CD4-positive, alpha-beta T cell treated with Interleukin-4 for 4 hours (primary cell): ENCODE data around the gene SMS.

Source experiments
- DNase-seq: peaks from one replicate; pipeline ENCODE4 v3.0.0-alpha.2; 2020

Gene SMS

DNA sequence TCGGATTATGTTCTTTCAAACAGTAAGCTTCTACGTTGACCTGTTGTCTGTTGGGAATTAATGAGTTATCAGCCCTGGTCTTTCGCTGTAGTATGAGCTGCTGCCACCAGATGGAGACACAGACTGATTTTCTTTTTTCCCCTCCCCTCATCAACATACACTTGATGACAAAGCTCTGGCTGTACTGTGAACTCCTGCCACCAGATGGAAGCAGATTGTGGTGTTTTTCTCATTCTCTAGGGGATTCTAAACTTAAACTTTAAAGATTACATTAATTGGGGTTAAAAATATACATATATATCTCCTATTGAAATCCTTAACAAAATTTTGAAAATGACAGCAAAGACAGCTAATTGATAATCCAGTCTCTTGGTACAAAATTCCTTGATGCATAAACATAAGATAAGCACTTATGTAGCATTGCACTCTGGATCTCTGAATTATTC lies 44.8 kb downstream of the SMS start:
- DNase-seq, result peak; percentile 66

DNA sequence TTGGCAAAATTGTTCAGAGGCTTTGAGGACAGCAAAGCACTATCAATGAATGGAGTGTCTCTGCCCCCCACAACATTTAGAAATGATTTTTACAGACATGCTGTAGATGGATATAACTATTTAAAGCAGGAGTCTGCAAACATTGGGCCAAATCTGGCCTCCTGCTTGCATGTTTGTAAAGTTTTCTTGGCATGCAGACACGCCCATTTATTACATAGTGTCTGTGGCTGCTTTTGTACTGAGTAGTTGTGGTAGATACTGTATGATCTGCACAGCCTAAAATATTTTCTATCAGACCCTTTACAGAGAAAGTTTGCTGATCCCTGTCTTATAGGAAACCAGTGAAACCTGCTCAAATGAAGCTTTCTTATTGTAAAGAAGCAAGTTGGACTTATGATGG lies 46.1 kb downstream of the SMS start:
- DNase-seq, result no peak

DNA sequence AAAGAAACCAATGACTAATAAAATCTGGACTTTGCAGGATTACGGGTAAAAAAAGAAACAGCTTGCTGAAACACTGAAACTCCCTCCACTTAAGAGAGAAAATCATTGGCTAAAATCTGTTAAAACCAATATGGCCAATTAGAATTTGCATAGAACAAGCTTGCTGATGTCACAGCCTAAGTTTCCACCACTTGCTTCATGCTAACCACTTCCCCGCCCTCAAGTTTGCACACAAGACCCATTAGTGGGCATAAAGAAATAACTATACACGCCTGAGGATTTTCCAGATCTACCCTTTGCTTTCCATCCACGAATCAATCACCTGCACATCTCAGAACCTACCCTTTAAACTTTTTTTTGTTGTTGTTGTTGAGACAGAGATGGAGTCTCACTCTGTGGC lies 48.9 kb downstream of the SMS start:
- DNase-seq, result no peak

DNA sequence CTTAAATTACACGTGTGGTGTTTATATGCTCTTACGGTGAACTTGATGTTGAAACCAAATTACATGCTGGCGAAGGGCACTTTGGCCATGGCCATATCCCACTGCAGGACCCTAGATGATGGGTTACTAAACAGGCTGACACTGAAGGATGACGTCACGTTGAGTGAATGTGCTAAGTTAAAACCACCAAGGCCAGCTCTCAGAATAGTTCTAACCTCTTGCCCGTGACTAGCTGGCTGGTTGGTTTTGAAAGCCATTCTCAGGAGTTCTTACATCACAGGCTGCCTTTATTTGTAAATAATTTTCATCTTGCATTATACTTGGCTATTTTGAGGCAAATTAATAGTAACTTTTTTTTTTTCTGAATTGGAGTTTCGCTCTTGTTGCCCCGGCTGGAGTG lies 50.3 kb downstream of the SMS start:
- no peak for DNase-seq

DNA sequence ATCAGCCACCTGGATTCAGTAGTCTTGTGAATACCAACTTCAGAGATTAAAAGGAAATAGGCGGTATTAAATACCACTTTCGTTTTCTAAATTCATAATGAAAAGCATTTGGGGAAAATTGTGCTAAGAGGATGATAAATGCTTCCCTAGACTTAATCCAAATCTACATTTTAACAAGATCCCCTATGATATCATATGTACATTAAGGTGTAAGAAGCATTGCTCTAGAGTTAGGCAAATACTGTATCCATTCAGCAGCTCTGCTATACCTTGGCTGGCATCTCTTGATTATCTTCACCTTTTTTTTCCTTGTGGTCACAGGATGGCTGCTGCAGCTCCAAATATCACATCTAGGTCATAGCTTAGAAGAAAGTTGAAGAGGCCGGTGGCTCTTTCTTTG lies 51.0 kb downstream of the SMS start:
- DNase-seq, result no peak

DNA sequence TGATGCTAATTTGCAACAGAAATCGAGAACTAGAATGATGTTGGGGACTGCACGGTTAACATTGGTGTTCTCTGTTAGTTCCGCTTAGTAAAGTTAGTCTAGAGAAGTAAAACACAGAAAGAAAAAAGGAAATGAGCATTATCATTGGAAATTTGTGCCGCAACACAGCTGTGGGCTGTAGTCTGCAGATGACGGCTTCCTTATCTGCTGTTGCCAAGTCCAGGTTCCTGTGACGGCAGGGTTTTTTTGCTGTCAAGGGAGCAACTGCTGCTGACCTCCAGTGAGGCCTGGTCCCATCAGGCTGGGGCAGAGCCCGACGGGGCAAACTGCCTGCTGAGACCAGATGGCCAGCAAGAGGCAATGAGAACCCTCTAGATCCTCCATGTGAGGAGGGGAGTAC lies 52.8 kb downstream of the SMS start:
- no peak for DNase-seq

DNA sequence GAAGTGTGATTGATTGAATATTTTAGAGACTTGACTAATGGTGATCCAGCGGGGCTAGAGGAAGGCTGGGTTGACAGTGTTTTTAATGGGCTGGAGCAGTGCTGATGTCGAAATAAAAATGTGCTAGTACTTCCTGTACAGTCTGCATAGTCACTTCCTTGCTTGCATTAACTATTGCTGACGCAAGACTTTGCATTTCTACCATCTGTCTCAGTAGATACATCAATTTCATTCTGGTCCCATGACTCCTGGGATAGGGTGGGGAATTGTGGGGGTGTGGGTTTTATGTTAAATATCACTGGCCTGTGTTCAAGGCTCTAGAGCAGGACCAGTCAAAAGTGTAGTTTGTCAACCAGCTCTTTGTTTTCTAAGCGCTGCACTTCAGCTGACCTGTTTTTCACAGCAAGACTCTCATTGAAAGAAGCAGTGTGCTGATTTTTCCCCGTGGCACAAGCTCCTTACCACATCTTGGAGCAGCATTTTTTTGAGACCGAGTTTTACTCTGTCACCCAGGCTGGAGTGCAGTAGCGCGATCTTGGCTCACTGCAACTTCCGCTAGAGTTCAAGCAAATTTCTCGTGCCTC lies 56.5 kb downstream of the SMS start:
- no peak for DNase-seq

DNA sequence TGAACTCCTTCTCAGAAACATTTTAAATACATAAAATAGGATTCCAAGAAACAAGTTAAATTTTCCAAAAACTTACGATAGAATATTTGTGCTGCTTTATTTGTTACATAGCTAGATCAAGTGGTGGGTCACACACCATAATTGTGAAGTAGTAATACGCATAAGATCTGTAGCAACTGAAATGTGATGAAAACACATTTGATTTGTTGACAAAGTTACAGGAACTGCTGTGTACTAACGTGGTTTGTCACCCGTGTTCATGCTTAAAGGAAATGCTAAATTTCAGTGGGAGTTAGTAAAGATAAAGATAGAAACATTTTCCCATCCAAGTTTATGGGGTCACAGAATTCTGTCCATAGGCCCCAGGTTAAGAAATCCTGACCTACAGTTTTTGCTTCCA lies 57.5 kb downstream of the SMS start:
- DNase-seq, result no peak

DNA sequence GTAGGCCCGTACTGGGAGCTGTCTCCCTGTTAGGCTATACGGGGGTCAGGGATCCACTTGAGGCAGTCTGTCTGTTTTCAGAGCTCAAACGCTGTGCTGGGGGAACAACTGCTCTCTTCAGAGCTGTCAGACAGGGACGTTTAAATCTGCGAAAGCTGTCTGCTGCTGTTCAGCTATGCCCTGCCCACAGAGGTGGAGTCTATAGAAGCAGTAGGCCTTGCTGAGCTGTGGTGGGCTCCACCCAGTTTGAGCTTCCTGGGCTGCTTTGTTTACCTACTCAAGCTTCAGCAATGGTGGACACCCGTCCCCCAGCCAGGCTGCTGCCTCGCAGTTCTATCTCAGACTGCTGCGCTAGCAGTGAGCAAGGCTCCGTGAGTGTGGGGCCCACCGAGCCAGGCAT lies 64.4 kb downstream of the SMS start:
- no peak for DNase-seq

DNA sequence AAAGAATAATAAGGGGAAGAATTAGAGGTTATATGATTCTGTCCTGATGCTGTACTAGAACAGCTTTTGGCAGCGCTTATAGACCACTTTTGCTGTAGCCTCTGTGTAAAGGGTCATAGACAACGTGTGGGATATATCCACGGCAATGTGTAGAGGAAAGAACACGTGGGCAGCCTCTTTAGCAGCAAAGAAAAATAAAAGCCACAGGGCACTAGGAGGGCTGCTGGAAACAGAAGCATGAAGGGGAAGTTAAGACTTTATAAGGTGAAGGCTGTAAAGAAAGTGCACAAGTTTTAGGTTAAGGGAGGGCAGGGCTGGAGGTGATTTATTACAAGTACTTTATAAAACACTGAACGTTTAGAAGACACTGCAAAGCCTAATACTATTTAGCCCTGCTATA lies 71.5 kb downstream of the SMS start:
- DNase-seq, result no peak

DNA sequence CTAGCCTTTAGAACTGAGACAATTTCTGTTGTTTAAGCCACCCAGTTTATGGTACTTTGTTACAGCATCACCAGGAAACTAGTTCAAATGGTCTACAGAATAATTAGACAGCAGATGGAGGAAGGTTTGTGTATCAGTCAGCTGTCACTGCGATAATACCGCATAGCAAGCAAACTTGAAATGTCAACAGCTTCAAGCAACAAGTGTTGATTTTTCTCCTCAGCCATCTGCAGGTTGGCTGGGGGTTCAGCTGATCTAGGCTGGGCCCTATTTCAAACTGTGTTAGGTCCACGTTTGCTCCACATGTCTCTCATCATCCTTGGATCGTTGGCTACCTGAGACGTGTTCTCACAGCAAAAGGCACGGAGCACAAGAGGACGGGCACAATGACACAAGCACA lies 72.4 kb downstream of the SMS start:
- DNase-seq, result no peak

DNA sequence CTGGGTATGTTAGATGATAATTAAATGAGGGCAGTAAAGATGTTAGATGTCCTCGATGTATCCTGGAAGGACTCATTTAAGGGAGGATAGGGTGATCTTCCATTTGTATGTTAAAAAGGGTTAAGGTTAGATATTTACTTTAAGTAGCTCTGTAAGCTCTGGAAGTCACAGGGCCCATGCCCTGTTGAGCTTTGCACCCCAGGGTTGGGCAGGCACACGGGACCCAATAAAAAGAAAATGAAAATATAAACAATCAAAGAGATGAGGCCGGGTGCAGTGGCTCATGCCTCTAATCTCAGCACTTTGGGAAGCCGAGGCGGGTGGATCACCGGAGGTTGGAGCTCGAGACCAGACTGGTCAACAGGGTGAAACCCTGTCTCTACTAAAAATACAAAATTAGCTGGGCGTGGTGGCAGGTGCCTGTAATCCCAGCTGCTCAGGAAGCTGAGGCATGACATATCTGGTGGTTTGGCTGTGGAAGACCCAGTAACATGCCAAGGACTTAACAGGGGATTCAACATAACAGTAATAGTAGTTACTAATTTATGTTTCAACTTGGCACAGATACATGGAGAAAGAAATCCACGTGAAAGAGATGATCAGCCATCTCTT lies 74.7 kb downstream of the SMS start:
- no peak for DNase-seq

DNA sequence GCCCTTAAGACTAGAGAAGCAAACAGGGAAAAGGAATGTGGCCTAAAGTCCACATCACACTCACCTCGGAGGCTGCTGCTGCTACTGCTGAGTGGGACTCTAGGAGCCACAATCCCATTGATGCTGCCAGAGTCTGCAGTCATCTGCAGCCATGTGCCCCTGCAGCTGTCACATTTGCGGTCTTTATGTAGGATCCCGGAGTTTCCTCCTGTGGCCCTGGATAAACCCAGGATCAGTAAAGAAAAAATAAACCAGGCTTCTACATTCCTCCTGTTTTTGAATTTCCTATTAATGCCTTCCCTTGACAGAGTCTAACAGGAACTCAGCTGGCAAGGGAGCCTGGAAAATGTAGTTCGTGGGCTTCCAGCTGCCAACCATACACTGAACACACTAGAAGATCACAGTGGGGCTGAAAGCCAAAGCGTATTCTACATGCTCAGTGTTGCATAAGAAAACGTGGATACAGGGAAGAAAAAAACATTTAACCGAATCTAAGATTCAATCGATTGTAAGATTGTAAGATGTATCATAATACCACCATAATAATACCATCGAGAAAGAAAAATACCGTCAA lies 81.3 kb downstream of the SMS start:
- DNase-seq, result no peak

DNA sequence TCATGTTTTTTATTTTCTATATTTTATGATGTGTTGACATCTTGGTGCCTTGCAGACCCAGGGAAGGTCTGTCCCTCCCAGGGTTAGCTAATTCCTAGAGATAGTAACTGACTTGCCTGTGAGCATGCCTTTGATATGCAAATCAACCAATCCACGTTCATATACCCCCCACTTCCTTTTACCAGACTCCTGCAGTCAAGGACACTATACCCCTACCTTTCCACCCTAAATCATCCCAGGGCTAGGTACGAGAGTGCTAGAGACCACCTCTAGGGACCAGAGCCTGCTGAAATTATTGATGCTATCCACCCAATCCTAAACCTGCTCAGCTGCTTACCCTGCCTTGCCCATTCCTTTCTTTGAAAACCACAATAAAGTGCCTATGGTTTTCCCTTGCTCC lies 84.1 kb downstream of the SMS start:
- DNase-seq, result no peak

DNA sequence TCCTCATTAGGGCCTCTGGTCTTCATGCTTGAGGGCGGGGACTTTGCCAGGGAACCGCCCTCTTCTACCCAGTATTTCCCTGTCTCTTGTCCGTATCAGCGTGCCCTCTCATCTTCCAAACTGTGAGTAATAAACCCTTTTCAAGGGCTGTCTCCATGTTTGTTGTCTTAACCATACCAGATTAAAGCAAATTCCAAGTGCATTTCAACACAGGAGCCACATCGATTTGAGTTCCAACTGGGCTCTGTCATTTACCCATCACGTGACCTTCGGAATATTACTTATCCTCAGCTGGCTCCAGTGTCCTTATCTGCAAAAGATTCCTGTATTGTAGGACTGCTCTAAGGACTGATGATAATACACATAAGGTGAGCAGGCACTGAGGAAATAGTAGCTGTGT lies 85.2 kb downstream of the SMS start:
- DNase-seq, result no peak

DNA sequence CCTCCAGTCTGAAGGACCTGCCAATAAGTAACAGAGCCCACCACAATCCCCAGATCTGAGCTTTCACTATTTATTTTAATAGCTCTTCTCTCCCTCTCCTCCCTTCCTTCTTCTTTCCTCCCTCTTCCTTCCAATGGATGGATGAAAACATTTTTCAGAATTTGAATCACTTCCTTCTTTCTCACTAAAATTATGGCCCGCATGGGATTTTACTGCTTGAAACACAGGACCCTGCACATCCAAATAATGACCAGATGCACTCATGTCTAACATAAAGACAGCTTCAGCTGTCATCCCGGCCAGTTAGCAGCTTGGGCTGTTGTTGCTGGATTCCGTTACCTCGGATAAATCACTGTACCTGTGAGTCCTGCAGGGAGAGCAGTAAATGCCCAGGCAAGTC lies 86.2 kb downstream of the SMS start:
- DNase-seq, result no peak

DNA sequence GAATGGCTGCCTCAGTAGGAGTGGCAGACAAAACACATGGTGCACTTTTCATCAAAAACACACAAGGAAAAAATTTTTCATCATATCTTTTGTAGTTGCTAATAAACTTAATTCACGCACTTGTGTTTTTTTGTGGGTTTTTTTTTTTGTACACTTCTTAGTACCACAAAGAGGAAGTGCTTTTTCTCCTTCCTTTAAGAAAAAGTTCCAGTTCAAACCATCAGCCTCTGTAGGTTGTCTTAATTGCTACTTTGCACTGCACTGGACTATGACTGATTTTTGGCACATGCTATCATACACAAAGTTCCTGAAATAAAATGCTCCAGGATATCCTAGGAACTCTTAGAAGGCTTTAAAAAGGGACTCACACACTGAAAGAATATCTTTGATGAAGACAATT lies 91.6 kb downstream of the SMS start, which contains the start of gene PHEX:
Gene PHEX (plus strand): TSS at position 242 of the 400 bp plus-strand sequence. CDS start 681 bp downstream, outside the sequence.
- DNase-seq, result no peak

DNA sequence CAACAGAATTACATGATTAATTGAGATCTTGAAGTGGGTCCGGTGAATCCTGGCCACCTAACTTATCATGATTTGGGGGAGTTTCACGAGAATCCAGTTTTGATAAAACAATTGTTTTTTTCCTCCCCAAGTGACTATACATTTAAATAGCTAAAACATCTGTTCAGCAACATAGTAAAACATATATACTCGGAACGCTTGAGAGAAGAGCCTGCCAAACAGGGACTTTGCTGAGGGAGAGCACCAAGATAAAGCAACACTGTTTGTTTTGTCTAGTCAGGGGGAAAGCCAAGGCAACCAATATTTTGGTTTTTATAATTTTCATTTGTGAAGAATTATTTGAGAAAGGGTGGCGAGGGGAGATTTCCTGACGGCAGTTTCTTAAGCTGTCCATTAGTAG lies 92.0 kb downstream of the SMS start:
- no peak for DNase-seq

DNA sequence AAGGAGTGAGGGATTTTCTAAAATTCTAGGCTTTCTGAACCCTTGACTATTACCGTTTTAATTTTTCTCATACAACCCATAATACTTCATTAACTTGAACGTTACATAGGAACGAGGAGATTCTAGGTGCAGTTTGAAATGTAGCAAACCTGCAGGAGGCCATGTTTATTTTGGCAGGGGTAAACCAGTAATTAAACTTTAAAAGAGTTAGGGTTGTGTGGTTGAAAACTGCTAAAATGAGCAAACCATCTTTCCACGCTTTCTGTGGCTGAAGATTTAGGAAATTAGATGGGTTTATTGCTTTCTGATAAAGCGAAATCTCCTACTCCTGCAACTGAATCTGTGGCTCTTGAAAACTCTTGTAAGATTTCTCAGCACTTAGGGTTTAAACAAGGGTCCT lies 93.3 kb downstream of the SMS start:
- no peak for DNase-seq

DNA sequence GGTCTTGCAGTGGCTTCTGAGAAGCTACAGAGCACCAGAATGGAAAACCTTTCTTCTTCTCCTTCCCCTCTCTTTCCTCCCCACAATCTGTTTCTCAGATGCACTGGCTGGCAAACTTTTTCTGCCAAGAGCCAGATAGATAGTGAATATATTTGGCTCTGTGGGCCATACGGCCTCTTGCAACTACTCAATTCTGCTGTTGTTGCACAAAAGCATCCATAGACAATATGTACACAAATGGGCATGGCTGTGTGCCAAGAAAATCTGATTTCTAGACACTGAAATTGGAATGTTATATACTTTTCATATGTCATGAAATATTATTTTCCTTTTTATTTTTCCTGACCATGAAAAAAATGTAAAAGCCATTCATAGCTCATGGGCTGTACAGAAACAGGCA lies 94.7 kb downstream of the SMS start:
- no peak for DNase-seq

DNA sequence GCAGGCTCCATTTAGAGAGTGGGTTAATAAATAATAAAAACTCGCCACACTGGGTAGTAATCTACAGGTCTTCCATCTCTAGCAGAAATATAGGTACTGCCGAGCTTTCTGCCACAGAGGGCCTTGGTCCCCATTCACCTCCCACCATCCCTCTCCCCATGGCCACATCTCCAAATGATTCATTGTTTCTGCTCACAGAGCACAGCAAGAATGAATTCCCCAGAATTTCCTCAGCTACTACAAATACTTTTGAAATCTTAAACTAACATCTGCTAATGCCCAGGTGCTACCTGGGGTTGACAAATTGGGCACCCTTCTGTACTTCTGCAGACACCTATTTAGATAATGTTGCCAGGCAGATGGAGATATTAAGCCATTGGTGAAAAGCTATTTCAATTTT lies 96.7 kb downstream of the SMS start:
- no peak for DNase-seq

DNA sequence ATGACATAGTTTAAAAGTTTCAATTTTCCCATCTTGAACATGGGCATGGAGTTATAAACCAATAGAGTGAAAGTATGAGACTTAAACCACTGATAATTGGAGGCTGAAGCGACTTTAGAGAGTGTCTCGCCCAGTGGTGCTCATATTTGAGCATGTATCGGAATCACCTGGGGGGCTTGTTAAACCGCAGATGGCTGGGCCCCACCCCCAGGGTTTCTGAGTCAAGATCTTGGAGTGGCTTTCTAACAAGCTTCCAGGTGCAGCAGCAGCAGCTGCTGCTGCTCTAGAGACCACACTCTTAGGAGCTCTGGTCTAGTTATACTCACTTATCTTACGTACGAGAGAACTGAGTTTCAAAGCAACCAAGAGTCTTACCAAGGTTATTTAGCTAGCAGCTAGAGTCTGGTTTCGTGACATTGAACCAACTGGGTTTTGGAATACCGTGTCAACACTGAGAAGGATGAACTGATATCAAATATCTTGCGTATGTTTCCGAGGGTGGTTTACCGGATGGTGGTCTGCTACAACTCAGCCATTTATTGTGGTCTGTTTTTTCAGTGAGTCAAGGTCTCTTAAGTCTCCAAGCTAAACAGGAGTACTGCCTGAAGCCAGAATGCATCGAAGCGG lies 97.5 kb downstream of the SMS start:
- DNase-seq, result no peak

DNA sequence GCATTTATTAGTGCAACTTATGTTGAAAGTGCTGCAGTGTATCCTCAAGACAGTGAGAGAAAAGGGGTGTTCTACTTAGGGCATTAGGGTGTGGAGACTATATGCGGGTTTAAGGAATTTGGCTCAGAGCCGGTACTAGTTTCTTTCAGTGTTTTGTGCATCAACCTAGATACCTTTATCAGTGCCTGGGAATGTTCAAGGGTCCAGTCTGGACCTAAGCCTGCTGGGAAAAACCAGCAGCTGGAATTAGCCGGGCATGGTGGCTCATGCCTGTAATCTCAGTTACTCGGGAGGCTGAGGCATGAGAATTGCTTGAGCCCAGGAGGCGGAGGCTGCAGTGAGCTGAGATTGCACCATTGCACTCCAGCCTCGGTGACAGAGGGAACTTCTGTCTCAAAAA lies 99.0 kb downstream of the SMS start:
- no peak for DNase-seq

DNA sequence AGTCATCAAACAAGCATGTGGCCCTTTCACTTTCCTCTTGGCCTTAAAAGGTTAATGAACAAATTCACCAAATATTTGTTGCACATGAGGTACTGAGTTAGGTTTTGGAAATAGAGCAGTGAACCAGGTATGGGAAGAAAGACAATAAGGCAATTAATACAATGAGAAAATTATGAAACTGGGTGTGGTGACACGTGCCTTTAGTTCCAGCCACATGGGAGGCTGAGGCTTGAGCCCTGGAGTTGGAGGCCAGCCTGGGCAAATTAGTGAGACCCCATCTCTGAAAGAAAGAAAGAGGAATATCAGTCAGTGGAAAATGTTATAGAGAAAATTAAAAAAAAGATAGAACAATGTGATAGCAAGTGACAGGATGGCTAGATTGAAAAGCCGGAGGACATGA lies 99.7 kb downstream of the SMS start:
- no peak for DNase-seq
